H1 (cell line): ENCODE measurements around the gene BHLHE23. TPM values are rescaled to one million over a fixed set of nuclear protein-coding genes. Genes with fewer than 3 reads are reported as not detected.

Experiments
- BACH1 ChIP-seq: IDR thresholded peaks from 2 replicates; pipeline ENCODE4 v1.6.1; 2012; ENCODE audit warnings: low read length, improper control_type of control experiment
- RBBP5 ChIP-seq: IDR thresholded peaks from 2 replicates; pipeline ENCODE4 v1.7.1; 2012; ENCODE audit warnings: low read depth, mild to moderate bottlenecking, inconsistent platforms, low read length, moderate library complexity, borderline replicate concordance
- SIX5 ChIP-seq: IDR thresholded peaks from 2 replicates; pipeline ENCODE4 v1.6.1; 2011; ENCODE audit warnings: mild to moderate bottlenecking, low read depth, low read length
- TAF1 ChIP-seq: IDR thresholded peaks from 2 replicates; pipeline ENCODE4 v1.6.1; 2011; ENCODE audit warnings: mild to moderate bottlenecking, low read depth, low read length
- ZNF274 ChIP-seq: IDR thresholded peaks from 2 replicates; pipeline ENCODE4 v1.7.0; 2012; ENCODE audit warnings: low read length, borderline replicate concordance; ENCODE audit errors: extremely low read depth
- polyA plus RNA-seq, 7 experiments: library from polyadenylated mRNA; depleted of rRNA in 3 of 7; stranded (reverse) in 5 of 7; unstranded in 2 of 7; fragments of >200 nt in 5 of 7; fragments of 200-250 nt in 2 of 7; gene quantifications; 1 replicate in 5 of 7; 2 replicates in 1 of 7; 4 replicates in 1 of 7; pipeline versions ENCODE4 v1.2.1 to v1.2.3, GENCODE V29; 2011 to 2013; ENCODE audit warnings: missing spikeins in 2 of 7, mixed read lengths in 2 of 7
- total RNA-seq: library from RNA; stranded (reverse); fragmentation: NEBNext Ultra II Directional; extraction: Animal tissue kit (Norgen Biotek cat#: 25700); gene quantifications from 2 replicates; pipeline ENCODE4 v1.2.1, GENCODE V29; 2021

The BHLHE23 gene
- total and polyA plus RNA-seq, 2 of the 8 experiments (the other 6 are each of a cell fraction or from before 2014, with no cell fraction given): 0.47 TPM; not detected in 1

- TF ChIP-seq ZNF274 (no peak), RBBP5 (no peak), BACH1 (no peak), SIX5 (no peak), TAF1 (no peak)
These were observed 19.6 kb downstream of the BHLHE23 start (continued) for GRCh38 chr20:62987114-62987513.
